CMK (cell line): ENCODE data around the gene ALDH3A1.
A peak's percentile ranks its signal among the peaks of the same experiment; 100 is the strongest.

ENCODE experiments used
- DNase-seq: peaks from one replicate; pipeline ENCODE4 v3.0.0-alpha.2; 2010; ENCODE audit warnings: low read depth

The ALDH3A1 gene

DNA sequence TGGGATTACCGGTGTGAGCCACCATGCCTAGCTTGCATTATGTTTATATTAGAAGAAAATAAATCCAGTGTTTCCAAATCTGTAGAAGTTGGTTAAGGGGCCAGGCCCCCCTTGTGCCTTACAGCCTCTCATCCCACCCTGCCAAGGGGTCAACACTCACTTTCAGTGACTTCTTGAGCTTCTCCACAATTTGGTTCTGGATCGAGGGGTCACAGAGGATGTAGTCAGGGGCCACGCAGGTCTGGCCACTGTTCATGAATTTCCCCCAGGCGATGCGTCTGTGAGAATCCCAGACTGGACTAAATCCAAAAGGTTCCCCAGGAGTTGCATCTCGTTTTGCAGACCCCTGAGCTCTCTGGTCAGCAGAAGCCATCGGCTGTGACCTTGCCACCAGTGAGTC lies 7.2 kb downstream of the ALDH3A1 start:
- DNase-seq: no peak

DNA sequence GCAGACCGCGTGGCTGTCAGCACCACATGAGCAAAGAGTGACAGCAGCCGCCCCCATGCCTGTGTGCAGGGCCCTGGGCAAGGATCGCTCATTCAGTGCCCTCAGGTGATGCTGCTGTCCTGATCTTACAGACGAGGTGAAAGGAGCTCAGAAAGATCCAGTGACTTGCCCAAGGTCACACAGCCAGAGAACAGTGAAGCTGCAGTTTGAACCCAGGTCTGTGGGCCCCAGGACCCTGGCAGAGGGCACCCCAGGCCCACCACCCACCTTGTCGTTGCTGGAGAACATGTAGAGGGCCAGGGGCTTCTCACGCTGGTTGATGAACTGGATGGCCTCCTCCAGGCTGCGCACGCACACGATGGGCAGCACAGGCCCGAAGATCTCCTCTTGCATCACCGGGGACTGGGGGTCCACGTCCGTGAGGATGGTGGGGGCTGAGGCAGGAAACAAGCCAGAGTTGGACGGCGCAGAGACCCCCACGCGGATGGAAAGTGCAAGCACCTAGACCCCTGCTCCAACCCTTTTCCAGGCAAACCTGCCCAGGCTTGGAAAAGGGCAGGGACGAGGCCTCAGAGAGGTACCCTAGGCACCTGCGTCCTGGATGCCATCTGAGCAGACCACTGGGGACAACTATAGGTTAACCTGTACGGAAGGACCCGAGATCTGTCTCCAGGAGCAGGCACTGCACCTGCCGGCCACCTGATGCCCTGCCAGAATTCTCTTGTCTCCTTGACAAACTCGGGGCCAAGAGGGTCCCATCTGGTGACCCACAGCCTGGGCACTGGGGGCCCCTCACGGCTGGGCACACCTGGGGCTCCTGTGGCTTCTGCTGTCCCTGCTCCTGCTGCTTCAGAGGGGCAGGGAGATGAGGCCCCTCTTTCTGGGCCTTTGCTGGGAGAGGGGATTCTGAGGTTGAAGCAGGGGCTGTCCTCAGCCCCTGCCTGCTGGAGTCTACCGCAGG lies 8.6 kb downstream of the ALDH3A1 start:
- no peak for DNase-seq

DNA sequence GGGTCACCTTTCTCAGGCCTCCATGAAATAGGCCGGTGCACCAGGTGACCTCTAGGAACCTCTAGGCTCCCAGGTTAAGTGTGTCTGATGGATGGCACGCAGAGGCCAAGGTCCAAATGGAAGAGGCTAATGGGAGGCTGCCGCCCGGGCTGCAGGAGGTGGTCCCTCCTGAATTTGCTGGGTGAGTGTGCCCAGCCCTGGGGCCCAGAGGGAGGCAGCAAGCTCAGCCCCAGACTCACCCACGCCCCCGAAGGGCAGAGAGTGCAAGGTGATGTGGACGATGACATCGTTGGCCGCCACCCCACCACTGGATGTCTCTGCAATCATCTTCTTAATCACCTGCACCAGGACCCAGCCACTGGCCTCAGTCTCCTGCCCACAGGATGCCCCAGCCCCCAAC lies 9.3 kb downstream of the ALDH3A1 start:
- DNase-seq: no peak

DNA sequence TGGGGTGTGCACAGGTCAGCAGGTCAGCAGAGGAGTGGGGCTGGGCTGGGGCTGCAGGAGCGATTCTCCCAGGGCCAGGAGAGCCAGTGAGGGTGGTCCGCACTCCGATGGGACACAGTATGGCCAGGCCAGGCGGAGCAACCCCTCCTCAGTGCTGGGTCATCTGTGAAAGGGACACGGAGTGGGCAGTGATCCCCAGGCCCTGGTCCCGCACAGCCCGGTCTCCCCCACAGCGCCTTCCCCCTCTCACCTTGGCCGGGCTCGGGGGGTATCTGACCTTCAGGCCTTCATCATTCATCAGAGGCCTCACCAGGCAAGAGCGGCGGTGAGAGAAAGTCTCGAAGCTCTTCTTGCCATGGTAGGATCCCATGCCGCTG lies 10.0 kb downstream of the ALDH3A1 start:
- DNase-seq: no peak

DNA sequence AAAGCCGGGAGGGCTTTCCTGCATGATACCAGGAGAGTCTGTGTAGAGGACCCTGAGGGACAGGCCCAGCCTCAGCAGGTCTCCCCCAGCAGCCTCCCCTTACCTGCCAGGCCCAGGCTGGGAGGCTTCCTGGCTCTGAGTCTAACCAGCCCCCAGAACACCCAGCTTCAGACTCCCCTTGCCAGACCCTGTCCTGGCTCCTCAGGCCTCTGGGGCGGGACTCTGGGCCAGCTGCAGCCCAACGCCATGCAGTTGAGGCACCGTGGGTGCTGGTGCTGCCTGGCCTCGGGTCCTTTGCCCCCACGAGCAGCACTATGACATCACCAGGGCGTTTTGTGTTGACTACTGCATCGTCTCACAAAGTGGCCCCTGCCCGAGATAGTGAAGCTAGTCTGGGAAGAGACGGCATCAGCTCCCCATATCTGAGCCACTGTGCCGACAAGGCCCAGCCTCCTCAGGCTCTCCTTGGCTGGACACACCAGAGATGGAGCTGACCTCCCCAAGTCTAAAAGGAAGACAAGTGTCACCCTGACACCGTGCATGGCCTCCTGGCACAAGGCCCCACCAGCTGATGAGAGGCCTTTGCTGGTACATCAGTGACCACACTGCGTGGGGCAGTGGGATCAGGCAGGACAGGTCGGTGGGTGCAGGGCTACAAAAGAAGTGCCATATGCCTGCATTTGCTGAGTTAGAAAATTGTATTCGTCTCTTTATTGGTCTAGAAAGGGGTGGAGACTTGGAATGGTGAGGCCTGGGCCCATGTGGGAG lies 10.6 kb downstream of the ALDH3A1 start:
- DNase-seq: no peak

DNA sequence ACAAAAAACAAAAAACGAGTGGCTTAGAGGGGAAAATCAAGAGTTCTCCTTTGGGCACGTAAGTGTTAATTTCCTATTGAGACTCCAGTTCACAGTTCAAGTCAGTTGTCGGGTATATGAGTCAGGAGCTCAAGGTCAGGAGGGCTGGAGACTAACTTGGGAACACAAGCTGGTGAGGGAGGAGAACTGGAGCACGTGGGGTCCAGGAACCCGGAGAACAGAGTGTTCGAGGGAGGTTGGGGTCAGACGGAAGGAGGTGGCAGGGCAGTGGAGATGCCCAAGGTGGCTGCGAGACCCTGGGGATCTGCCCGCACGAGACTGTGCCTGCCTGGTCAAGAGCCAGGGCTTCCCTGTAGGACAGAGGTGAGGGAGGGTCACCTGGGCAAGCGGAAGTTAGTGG lies 12.0 kb downstream of the ALDH3A1 start:
- DNase-seq: no peak

DNA sequence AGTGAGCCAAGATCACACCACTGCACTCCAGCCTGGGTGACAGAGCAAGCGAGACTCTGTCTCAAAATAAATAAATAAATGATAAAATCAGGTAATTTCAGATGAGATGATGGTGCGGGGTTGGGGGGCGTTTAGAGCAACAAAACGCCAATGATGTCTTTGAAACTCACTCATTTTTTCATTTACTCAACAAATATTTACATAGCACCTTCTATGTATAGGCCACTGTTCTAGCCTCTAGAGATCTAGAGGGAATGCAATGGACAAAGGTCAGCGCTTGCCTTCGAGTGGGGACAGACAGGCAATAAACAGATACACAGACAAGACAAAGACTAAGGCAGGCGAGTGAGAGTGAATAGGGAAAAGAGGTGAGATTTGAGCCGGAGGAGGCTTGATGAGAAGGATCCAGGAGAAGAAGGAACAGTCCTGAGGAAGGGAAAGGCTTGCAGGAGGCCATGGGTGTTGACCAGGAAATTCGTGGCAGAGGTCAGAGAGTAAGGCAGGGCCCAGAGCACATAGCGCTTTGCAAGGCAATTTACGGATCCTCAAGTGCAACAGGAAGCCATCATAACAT lies 14.1 kb downstream of the ALDH3A1 start:
- DNase-seq: no peak

DNA sequence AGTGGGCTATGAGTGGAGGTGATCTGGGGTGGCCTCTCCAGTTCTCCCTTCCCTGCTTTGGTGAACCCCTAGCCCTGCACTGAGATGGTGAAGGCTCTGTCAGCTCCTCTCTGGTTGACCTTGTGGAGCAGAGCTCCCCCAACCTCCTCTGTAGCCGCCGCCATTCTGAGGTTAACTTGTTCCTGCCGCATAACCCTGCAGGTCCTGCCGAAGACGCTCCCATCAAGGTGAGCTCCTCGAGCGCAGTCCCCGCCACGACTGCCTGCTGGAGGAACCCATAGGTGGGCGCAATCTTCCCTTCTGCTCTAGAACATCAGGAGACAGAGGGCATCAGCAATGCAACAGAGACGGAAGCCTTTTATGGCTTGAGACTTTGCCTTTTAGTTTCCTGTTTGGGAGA lies 16.5 kb downstream of the ALDH3A1 start:
- no peak for DNase-seq

DNA sequence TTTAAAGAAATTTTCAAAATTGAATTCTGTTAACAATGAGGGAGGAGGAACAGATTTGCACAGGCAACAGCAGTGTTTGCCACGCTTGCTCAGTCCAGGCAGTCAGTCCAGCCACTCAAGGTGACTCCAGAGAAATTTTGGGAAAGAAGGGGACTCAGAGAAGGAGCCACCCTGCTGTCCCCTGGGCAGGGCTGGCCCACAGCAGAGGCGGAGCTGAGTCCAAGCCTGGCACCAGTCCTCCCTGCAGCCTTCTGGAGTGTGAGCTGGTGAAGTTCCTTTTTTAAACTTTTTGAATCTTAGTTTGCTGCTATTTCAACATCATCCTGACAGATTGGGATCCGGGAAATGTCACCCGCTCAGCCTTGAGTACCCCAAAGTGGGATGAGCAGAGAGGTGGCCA lies 17.3 kb downstream of the ALDH3A1 start:
- no peak for DNase-seq

DNA sequence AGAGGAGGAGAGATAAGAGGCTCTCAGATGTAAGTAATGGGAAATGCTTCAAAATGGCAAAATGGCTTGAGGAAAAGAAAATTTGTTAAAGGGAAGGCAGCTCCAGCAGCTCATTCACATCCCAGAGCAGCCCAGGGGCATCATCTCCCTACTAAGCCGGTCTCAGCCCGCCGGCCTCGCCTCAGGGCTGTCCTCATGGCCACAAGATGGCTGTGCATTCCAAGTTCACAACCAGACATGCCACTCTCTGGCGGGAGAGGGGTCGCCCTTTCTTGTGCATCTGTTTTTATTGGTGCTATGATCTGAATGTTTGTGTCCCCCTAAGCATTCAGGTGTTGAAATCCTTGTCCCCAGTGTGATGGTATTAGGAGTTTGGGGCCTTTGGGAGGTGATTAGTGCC lies 18.2 kb downstream of the ALDH3A1 start:
- DNase-seq: no peak

DNA sequence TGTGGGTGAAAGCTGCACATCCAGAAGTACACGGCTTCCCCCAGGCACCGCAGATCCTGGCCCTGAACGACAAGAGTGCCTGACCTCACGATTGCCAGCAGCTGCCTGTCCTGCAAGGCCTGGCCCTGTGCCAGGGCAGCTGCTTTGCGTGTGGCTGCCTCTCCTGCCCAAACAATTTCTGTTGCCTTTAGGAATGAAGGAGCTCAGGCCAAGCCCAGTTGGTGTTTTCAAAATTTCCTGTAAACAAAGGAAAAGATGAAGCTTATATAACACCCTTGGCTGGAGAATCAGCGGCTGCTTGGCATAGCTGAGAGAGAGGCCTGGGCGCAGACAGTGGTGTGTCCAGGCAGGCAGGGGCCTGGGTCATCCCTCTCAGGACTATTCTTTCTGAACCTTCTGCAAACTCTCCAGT lies 20.0 kb downstream of the ALDH3A1 start:
- DNase-seq: no peak

DNA sequence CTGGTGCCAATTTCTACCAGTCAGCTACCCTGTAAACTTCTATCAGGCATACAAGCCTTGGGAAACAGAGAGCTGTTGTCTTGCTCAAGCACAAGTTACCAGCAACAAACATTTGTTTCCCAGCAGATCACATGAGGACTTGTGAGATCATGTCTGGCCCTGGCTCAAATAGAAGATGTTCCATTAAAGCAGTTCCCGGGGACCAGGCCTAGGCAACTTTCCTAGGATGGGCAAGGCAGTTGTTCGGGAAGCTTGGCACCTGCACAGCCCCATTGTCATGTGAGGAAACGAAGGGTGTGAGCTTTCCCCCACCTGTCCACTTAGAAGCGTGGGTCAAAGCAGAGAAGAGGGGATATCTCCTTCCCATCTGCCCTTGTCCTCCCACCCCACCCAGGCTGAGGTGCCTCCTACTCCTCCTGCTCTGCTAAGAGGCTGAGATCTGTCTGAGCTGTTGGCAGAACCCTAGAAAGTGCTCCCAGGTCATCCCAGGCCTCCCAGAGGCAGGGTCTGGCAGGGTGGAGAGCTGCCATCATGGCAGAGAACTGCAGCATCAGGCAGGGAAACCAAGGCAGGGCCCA lies 20.5 kb downstream of the ALDH3A1 start:
- DNase-seq: no peak

DNA sequence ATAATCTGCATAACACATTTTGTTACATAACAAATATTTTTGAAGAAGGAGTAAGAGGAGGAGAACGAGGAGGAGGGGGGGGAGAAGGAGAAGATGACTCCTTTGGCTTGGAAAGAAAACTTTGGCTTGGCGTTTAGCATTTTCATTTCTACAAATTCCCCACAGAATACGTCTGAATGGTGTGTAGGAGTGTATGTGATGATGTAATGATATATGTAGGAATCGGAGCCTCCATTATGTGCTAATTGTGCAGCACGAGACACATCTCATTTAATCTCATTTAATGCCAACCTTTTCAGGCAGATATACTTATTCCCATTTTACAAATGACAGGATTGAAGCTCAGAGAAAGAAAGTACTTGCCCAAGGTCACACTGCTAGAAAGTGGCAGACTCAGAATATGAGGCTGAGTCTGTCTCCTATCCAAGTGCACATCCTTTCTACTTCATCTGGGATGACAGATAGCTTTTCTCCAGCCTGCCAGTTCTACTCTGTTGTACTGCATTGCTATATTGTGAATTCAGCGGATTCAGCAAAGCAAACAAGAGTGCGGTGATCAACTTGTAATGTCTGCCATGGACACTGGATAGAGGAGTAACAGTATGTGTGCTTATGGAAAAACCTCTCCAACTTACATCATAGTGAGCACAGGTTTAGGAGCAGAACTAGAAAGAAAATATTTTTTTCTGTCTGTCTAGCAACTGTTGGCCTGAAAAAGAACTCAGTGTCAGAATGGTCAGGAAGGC lies 21.3 kb downstream of the ALDH3A1 start:
- DNase-seq: no peak

DNA sequence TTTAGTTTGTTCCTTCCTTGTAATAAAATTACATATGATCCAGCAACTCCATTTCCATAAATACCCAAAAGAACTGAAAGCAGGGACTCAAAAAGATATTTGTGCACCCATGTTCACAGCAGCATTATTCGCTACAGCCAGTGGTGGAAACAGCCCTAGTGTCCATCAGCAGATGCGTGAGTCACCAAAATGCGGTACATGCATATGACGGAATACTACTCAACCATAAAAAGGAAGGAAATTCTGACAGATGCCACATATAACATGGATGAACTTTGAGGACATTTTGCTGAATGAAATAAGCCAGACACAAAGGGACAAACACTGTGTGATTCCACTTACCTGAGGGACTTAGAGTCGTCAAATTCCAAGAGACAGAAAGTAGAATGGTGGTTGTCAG lies 22.6 kb downstream of the ALDH3A1 start:
- no peak for DNase-seq

DNA sequence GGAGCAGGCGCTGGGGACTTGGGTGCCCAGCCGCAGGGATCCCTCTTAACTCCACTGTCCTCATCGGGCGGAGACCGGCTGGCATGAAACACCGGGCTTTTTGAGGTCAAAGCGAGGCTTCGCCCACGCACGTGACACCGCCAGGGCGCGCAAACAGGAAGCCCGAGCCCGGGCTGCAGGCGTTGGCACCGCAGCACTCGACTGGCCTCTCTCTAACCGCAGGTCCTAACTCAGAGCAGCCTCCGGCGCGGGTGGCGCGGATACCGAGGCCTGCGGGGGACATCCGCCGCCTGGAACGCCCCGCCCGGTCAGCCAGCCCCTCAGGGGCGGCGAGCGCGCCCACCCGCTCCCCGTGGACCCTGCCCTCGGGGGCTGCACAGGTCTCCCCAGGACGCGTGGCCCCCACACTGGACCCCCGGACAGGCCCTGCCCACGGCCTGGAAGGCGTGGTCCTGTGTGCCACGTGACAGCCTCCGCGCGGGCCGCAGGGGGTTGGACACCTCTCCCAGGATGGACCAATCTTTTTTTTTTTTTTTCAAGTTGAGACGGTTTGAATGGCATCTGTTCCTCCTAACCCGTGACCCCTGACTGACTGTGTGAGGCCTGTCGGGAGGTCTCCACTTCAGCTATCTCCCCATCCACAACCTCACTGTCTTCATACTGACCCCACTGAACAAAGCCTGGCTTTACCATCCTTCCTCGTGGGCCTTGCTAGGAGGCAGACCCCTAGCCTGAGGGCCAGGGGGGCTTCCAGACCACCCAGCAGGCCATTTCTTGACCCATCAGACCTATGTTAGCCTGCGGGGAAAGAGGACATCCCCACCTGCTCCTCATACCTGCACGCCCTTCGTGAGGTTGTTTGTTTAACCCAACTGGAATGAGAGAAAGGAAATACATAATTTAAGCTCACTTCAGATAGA lies 23.3 kb downstream of the ALDH3A1 start:
- DNase-seq: peak; percentile 62

DNA sequence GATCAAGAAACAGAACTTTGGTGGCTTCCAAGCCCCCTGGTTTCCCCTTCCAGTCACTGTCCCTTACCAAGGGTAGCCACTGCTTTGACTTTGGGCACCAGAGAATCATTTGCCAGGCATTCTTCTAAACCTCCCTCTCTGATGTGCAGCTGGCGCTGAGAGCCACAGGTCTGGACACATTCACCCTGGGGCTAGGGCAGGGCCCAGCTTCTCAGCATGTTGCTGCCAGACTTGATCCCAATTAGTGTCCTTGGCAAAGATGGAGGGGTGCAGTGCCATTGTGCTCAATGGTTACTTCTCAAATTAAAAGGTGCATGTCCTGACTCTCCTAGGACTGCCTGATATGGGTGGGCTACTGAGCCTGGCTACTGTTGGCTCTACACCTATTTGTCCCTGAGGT lies 24.1 kb downstream of the ALDH3A1 start:
- no peak for DNase-seq

DNA sequence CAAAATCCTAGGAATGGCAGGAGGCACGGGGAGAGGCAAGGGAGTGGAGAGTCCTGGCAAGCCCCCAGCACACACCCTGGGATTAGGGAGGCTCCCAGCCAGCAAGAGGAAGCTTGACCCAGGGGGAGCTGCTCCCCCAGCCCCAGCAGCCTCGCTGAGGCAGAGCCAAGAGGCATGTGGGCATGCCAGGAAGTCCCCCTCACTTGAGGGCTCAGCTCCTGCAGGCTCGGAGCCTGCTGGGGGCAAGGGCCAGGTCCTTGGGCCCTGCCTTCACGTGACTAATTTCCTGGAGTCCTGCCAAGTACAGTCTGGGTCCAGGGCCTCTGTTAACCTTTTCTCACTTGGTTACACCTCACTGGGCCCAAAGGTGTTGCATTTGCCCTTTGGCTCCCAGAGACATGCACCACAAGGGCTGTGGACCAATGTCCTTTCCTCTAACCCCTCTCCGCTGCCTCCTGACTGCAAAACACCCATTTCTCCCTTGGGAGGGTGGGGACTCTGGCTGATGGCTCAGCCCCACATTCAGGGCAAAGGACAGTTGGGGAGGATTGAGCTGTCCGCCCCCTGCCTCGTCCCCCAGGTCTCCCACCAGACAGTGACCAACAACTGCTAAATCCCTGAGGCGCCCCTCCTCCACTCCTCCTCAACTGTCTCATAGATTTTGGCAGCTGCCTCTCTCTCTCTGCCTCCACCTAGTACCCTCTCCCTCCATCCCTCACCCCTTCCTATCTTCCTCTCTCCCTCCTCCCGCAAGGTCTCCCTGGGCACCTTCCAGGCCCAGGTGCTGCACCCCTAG lies 27.3 kb downstream of the ALDH3A1 start:
- no peak for DNase-seq

DNA sequence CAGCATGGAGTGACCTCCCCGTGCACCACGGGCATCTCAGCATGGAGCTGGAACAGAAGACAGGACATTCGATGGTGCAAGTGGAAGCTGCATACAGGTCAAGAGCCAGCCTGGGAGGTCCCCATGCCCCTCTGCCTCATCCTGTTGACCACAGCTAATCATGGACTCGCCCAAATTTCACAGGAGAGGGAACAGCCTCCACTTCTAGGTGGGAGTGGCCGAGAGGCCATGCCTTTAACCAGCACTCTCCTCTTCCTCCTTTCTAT lies 28.0 kb downstream of the ALDH3A1 start:
- no peak for DNase-seq

DNA sequence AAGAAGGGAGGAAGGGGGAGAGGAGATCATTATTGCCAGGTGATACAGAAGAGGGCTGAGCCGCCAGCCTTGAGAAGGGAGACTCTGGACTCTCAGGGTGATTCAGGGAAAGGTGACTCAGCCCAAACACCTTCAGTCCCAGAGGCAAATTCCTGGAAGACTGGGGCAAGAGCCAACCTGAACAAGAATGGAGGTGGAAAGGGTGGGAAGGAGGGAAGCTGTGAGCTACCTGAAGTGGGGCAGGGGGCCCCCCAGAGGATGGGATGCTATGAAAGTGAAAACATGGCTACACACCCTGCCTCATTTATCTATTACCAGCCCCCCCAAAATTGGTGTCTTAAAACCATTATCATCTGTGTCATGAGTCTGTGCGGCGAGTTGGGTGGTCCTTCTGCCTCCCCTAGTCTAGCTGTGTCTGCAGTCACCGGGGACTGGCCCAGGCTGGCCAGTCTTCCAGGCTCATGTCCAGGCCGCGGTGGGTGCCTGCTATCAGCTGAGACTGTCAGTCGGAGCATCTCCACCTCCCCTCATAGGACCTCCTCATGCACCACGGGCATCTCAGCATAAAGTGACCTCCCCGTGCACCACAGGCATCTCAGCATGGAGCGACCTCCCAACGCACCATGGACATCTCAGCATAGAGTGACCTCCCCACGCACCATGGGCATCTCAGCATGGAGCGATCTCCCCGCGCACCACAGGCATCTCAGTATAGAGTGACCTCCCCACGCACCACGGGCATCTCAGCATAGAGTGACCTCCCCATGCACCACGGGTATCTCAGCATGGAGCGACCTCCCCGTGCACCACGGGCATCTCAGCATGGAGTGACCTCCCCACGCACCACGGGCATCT lies 28.5 kb downstream of the ALDH3A1 start:
- no peak for DNase-seq
